Right lung (tissue), 10 donors: ENCODE data around the gene DMRTA1. TPM values are rescaled to one million over a fixed set of nuclear protein-coding genes. Genes with fewer than 3 reads are reported as not detected.
"Not testable (repeated sequence)": the region's sequence is repeated elsewhere in the genome, so short reads cannot be mapped to it uniquely, and the experiment has no call there.

Source experiments
- DNase-seq, 2 donors: peaks; one replicate each; pipeline ENCODE4 v3.0.0-alpha.2; 2013
- long read RNA-seq, 8 donors: transcript quantifications; one replicate each; lab custom pipeline, GENCODE V29; 2026
- polyA plus RNA-seq, 5 donors: library from polyadenylated mRNA; unstranded; fragments of 120-200 nt; gene quantifications; one replicate each; pipeline versions ENCODE4 v1.2.1 to v1.2.3, GENCODE V29; 2013; ENCODE audit warnings: inconsistent platforms in 1 of 5, low replicate concordance in 1 of 5; ENCODE audit not compliant: insufficient read length in 5 of 5, insufficient read depth in 1 of 5

Gene DMRTA1
- polyA plus RNA-seq, result 1 to 10 TPM; 1.8 to 3.0 (median 2.3) TPM
- long read RNA-seq, donor 1, full-length matches to known transcripts, result 5 of 5 reads
- long read RNA-seq, donor 1, partial matches to known transcripts, result 0 of 5 reads
- long read RNA-seq, donor 1, other reads (novel, unspliced or antisense), result 0 of 5 reads
- long read RNA-seq, donor 2, full-length matches to known transcripts, result 1 of 1 reads
- long read RNA-seq, donor 2, partial matches to known transcripts, result 0 of 1 reads
- long read RNA-seq, donor 2, other reads (novel, unspliced or antisense), result 0 of 1 reads
- long read RNA-seq, donor 3, full-length matches to known transcripts, result 1 of 1 reads
- long read RNA-seq, donor 3, partial matches to known transcripts, result 0 of 1 reads
- long read RNA-seq, donor 3, other reads (novel, unspliced or antisense), result 0 of 1 reads
- long read RNA-seq, donor 4, full-length matches to known transcripts, result 1 of 1 reads
- long read RNA-seq, donor 4, partial matches to known transcripts, result 0 of 1 reads
- long read RNA-seq, donor 4, other reads (novel, unspliced or antisense), result 0 of 1 reads
- long read RNA-seq, donor 5, full-length matches to known transcripts, result 2 of 2 reads
- long read RNA-seq, donor 5, partial matches to known transcripts, result 0 of 2 reads
- long read RNA-seq, donor 5, other reads (novel, unspliced or antisense), result 0 of 2 reads
- long read RNA-seq, donor 6, full-length matches to known transcripts, result 2 of 2 reads
- long read RNA-seq, donor 6, partial matches to known transcripts, result 0 of 2 reads
- long read RNA-seq, donor 6, other reads (novel, unspliced or antisense), result 0 of 2 reads
- long read RNA-seq, donor 7, full-length matches to known transcripts, result 2 of 2 reads
- long read RNA-seq, donor 7, partial matches to known transcripts, result 0 of 2 reads
- long read RNA-seq, donor 7, other reads (novel, unspliced or antisense), result 0 of 2 reads
- long read RNA-seq, donor 8, result 0 reads

- DNase-seq, result peak; percentile 65 to 68
Observed at GRCh38 chr9:22446589-22446949, at the start of gene DMRTA1. Gene DMRTA1 (plus strand): TSS chr9:22446824. CDS start chr9:22447066, 242 bp downstream.

- DNase-seq, result no peak
Observed at GRCh38 chr9:22401671-22402070, 45.0 kb upstream of the DMRTA1 start.

DNA sequence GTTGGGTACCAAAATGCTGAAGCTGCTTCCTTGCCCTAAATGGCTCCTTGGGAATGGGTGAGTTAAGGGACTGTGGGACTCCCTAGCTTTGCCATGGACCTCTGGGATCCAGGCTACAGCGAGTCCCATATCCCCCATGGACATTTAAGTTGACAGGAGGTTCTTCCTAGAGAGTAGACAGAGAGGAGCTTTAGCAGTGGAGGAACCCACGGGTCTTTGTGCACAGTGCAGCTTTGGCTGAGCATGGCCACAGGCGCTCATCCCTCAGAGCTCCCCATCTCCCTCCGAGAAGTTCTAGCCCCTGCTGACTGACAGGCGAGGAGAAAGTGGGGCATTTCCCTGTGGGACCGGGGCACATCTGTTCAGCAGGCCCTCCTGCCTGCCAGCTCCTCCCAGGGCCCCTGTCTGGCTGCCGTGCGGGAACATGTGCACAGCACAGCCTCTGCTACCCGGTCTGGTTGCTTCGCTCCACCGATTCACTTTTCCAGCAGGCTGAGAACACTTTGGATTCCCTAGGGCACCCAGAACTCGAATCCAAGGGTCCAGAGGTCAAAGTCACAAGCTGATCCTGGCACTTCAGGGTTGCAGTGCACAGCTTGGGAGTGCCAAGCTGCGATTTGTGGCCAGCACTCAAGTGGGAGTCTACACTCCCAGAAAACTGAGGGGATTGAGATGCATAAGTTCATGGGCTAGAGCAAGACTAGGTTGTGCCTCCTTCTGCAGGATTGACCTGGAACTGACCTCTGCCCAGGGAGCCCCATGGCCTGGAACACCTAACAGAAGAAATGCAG lies 40.6 kb upstream of the DMRTA1 start:
- DNase-seq, result no peak

DNA sequence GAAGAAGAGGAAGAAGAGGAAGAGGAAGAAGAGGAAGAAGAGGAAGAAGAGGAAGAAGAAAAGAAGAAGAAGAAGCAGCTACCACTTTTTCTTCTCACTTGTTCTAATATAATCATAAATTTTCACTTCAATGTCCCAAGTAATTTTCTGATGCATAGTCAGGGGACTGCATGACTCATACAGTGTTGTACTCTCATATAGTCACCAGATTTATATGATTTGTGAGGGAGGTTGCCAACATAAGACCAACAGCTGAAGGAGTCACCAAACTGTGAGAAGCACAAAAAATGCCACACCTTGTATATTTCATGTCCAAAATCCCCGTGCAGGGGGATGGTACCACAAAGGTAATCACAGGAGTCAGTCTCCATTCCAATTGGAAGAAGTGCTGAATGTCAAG lies 32.7 kb upstream of the DMRTA1 start:
- no peak for DNase-seq

- DNase-seq, result no peak
Observed at GRCh38 chr9:22415941-22416691, 30.5 kb upstream of the DMRTA1 start.

- DNase-seq, result no peak
Observed at GRCh38 chr9:22416692-22417060, 29.9 kb upstream of the DMRTA1 start.

- DNase-seq, result no peak
Observed at GRCh38 chr9:22423566-22423965, 23.1 kb upstream of the DMRTA1 start.

GRCh38 chr9:22424616-22425015 lies 22.0 kb upstream of the DMRTA1 start:
- DNase-seq, result no peak

GRCh38 chr9:22425551-22425950 lies 21.1 kb upstream of the DMRTA1 start:
- DNase-seq, result no peak

- no peak for DNase-seq
Observed at GRCh38 chr9:22427226-22427880, 19.3 kb upstream of the DMRTA1 start.

GRCh38 chr9:22433691-22434090 lies 12.9 kb upstream of the DMRTA1 start:
- DNase-seq, result no peak

GRCh38 chr9:22435252-22435651 lies 11.4 kb upstream of the DMRTA1 start:
- DNase-seq, result not testable (repeated sequence)

DNA sequence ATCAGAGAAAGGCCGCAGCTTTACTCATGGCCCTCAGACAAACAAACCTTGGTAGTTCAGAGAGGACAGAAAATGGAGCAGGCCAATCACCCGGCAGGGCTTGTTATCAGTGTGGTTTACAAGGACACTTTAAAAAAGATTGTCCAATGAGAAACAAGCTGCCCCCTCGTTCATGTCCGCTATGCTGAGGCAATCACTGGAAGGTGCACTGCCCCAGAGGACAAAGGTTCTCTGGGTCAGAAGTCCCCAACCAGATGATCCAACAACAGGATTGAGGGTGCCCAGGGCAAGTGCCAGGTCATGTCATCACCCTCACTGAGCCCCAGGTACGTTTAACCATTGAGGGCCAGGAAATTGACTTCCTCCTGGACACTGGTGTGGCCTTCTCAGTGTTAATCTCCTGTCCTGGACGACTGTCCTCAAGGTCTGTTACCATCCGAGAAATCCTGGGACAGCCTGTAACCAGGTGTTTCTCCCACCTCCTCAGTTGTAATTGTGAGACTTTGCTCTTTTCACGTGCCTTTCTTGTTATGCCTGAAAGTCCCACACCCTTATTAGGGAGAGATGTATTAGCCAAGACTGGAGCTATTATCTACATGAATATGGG lies 9.1 kb upstream of the DMRTA1 start:
- not testable (repeated sequence) for DNase-seq

DNA sequence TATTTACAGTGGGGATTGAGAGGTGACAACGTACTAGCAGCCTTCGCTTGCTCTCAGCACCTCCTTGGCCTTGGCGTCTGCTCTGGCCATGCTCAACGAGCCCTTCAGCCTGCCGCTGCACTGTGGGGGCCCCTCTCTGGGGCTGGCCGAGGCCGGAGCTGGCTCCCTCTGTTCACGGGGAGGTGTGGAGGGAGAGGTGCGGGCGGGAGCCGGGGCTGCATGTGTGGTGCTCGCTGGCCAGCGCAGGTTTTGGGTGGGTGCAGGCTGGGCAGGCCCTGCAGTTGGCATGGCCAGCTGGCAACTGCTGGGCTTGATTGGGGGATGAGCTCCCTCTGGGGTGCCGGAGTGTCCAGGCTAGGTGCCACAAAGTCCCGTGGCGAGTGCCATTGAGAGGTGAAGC lies 5.8 kb upstream of the DMRTA1 start:
- DNase-seq, result no peak

DNA sequence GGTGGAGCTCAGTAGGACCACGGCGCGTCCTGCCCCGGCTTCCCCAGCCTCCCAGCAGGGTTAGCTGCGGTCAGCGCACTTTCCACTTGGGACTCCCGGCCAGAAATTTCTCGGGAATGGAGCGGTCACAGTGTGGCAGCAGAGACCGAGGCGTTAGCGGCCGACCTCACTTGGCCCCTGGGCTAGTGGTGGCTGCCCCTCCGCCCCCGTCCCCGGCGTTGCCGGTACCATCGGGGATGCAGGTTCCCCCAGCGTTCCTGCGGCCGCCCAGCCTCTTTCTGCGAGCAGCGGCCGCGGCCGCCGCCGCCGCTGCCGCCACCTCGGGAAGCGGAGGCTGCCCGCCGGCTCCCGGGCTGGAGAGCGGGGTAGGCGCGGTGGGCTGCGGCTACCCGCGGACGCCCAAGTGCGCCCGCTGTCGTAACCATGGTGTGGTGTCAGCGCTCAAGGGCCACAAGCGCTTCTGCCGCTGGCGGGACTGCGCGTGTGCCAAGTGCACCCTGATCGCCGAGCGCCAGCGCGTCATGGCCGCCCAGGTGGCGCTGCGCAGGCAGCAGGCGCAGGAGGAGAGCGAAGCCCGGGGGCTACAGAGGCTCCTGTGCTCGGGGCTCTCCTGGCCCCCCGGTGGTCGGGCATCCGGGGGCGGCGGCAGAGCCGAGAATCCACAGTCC lies 460 bp downstream of the DMRTA1 start:
- peak; percentile 41 to 55 for DNase-seq

GRCh38 chr9:22447618-22448305 lies 1.1 kb downstream of the DMRTA1 start:
- DNase-seq, result no peak

- no peak for DNase-seq
Observed at GRCh38 chr9:22449719-22450118, 3.1 kb downstream of the DMRTA1 start.

DNA sequence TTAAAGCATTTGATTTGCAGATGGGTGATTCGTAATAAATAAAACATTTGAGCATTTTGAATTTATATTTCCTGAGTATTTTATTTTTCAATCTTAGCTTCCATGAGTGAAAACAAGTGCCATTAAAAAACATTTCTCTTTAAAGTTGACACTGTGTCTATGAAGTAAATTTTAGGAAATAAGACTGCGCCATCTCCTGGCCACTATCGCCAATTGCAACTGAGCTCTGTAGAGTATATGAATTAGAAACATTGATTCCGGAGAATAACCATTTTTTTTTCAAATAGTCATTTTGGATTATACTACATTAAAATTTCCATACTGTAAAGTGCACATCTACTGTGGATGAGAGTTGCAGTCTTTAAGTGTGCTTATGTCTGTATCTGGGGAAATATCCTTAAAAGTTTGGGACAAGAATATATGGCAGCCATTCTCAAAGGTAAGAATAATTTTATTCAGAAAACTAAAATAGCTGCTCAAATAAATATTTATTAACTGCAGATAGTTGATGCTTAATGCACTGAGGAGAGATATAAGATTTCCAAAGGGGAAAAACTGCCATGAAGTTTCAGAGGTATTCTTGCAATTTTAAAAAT lies 5.9 kb downstream of the DMRTA1 start:
- DNase-seq, result no peak
